Lower lobe of right lung (tissue), 2 donors: ENCODE measurements around the gene LRRC75A. TPM values are rescaled to one million over a fixed set of nuclear protein-coding genes. Genes with fewer than 3 reads are reported as not detected.

Experiments
- ATAC-seq, 2 donors: fragments of 200-7000 bp; cut with Tn5 transposase; one replicate each; pipeline ENCODE4 v1.9.1; 2020 to 2022; ENCODE audit warnings: mild to moderate bottlenecking in 2 of 2, moderate library complexity in 2 of 2
- DNase-seq: peaks from one replicate; pipeline ENCODE4 v3.0.0-alpha.2; 2020
- H3K27ac ChIP-seq: fragments of 200-600 bp; one replicate; pipeline ENCODE4 v1.8.0; 2022
- H3K27me3 ChIP-seq: fragments of 200-600 bp; one replicate; pipeline ENCODE4 v1.8.0; 2022; ENCODE audit warnings: low read depth
- H3K36me3 ChIP-seq: fragments of 200-600 bp; one replicate; pipeline ENCODE4 v1.8.0; 2022; ENCODE audit warnings: mild to moderate bottlenecking
- H3K4me1 ChIP-seq: fragments of 200-600 bp; one replicate; pipeline ENCODE4 v1.8.0; 2022
- H3K4me3 ChIP-seq: fragments of 200-600 bp; one replicate; pipeline ENCODE4 v1.8.0; 2022; ENCODE audit warnings: mild to moderate bottlenecking
- H3K9me3 ChIP-seq: fragments of 200-600 bp; one replicate; pipeline ENCODE4 v1.8.0; 2022
- CTCF ChIP-seq: fragments of 200-600 bp; IDR thresholded peaks from one replicate; pipeline ENCODE4 v1.8.0; 2022; ENCODE audit warnings: antibody characterized with exemption, mild to moderate bottlenecking
- intact Hi-C: fragments of 100-400 bp; cut with DNase I; formaldehyde crosslinking; loops from one replicate; pipeline ENCODE4 v1.11.0; 2022
- total RNA-seq: library from RNA; stranded (reverse); fragmentation: NEBNext Ultra II Directional; extraction: Animal tissue kit (Norgen Biotek cat#: 25700); gene quantifications from one replicate; pipeline ENCODE4 v1.2.1, GENCODE V29; 2021
- donor health status: DM: no; HTN: yes; CAD: no; lungs with severe emphysema.

LRRC75A gene
- total RNA-seq, 1 donor from 2014 or later, result 3.8 TPM

- Histone ChIP-seq H3K27me3 (no peaks in the 10 kb centered on the region), H3K27ac (no peak overlapping the region), H3K4me1 (peaks cover 20% of the 10 kb centered on the region), H3K36me3 (no peaks in the 10 kb centered on the region), H3K9me3 (no peaks in the 10 kb centered on the region), H3K4me3 (no peak overlapping the region)
- intact Hi-C loops, result no loop called here
- ATAC-seq (peak; percentile 23 to 35), DNase-seq (no peak)
- TF ChIP-seq CTCF, result no peak
These were observed 21.9 kb upstream of the LRRC75A start for GRCh38 chr17:16513873-16514272.

GRCh38 chr17:16512011-16512410, 20.0 kb upstream of the LRRC75A start:
- Histone ChIP-seq H3K36me3 (no peaks in the 10 kb centered on the region), H3K27ac (no peak overlapping the region), H3K4me3 (no peak overlapping the region), H3K9me3 (no peaks in the 10 kb centered on the region), H3K4me1 (peaks cover 17% of the 10 kb centered on the region), H3K27me3 (no peaks in the 10 kb centered on the region)
- ATAC-seq, result no peak
- no peak for DNase-seq
- intact Hi-C loops, result no loop called here
- TF ChIP-seq CTCF, result no peak

- H3K4me3 ChIP-seq, result no peak overlapping the region
- intact Hi-C loops, result no loop called here
- H3K36me3 ChIP-seq, result no peaks in the 10 kb centered on the region
- peaks cover 13% of the 10 kb centered on the region for H3K4me1 ChIP-seq
- H3K27ac ChIP-seq, result no peak overlapping the region
- H3K27me3 ChIP-seq, result no peaks in the 10 kb centered on the region
- no peaks in the 10 kb centered on the region for H3K9me3 ChIP-seq
- DNase-seq (no peak), ATAC-seq (no peak)
- TF ChIP-seq CTCF, result no peak
These were observed 19.6 kb upstream of the LRRC75A start for GRCh38 chr17:16511593-16511992.

GRCh38 chr17:16507918-16508533, 16.0 kb upstream of the LRRC75A start:
- H3K36me3 ChIP-seq, result no peaks in the 10 kb centered on the region
- H3K4me3 ChIP-seq, result no peak overlapping the region
- no peaks in the 10 kb centered on the region for H3K27me3 ChIP-seq
- no peak for DNase-seq
- intact Hi-C loops, result no loop called here
- H3K9me3 ChIP-seq, result no peaks in the 10 kb centered on the region
- no peak overlapping the region for H3K27ac ChIP-seq
- no peak for TF ChIP-seq CTCF
- peak; percentile 35 to 50 for ATAC-seq
- H3K4me1 ChIP-seq, result peaks cover 6% of the 10 kb centered on the region

- Histone ChIP-seq H3K27me3 (no peaks in the 10 kb centered on the region), H3K27ac (no peak overlapping the region), H3K4me3 (no peak overlapping the region), H3K4me1 (no peaks in the 10 kb centered on the region), H3K36me3 (no peaks in the 10 kb centered on the region), H3K9me3 (no peaks in the 10 kb centered on the region)
- no peak for DNase-seq
- ATAC-seq, result no peak
- intact Hi-C loops, result no loop called here
- TF ChIP-seq CTCF, result no peak
These were observed 14.2 kb upstream of the LRRC75A start for GRCh38 chr17:16506188-16506587.
